Colonic mucosa (tissue), 4 donors: ENCODE data around the gene LUM. TPM values are rescaled to one million over a fixed set of nuclear protein-coding genes. Genes with fewer than 3 reads are reported as not detected.

ENCODE experiments used
- DNase-seq: peaks from one replicate; pipeline ENCODE4 v3.0.0-alpha.2; 2020
- H3K27ac ChIP-seq: fragments of 200-600 bp; one replicate; pipeline ENCODE4 v1.8.0; 2021
- H3K27me3 ChIP-seq: fragments of 200-600 bp; one replicate; pipeline ENCODE4 v1.8.0; 2021
- H3K36me3 ChIP-seq: fragments of 200-600 bp; one replicate; pipeline ENCODE4 v1.8.0; 2021
- H3K4me1 ChIP-seq: fragments of 200-600 bp; one replicate; pipeline ENCODE4 v1.8.0; 2021; ENCODE audit warnings: mild to moderate bottlenecking
- H3K4me3 ChIP-seq: fragments of 200-600 bp; one replicate; pipeline ENCODE4 v1.8.0; 2021
- H3K9ac ChIP-seq, 2 donors: one replicate each; pipeline ENCODE4 v1.7.0; 2013; ENCODE audit warnings: control low read depth in 2 of 2, low read depth in 2 of 2, low read length in 2 of 2
- H3K9me3 ChIP-seq: fragments of 200-600 bp; one replicate; pipeline ENCODE4 v1.8.0; 2021
- intact Hi-C: fragments of 100-400 bp; cut with DNase I; formaldehyde crosslinking; loops from one replicate; pipeline ENCODE4 v1.14.1; 2022
- total RNA-seq, 2 donors: library from RNA; stranded (reverse); fragmentation: NEBNext Ultra II Directional in 1 of 2; extraction: Animal tissue kit (Norgen Biotek cat#: 25700) in 1 of 2; gene quantifications; one replicate each; pipeline ENCODE4 v1.2.1, GENCODE V29; 2021
- TF ChIP-seq, protein P1 (sequence below): fragments of 200-600 bp; IDR thresholded peaks from one replicate; pipeline ENCODE4 v1.8.0; 2022; ENCODE audit warnings: antibody characterized with exemption, mild to moderate bottlenecking
- donor health status: healthy.
- donor health status: DM: no; HTN: no; CAD: no.
- donor health status: DM: no; HTN: no; CAD: no.

Gene LUM
- total RNA-seq, 2 donors from 2014 or later, result 26.1 to 102 TPM

DNA sequence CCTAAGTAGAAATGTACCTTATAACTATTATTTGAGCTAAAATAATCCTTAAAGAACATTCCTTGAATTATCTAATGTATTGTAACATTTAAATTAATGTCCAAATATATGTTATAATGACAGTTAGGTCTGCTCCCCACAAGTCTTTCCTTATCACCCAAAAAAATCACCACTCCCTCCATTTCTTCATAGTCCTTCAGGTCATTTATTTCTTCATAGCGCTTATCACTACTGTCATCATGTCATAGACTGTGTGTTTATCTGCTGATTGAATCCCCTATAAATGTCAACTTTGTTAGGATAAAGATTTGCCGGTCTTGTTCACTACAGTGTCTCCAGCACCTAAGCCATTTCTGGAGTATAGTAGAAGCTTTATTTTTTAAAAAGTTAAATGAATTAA, 12.0 kb downstream of the LUM start:
- no peak overlapping the region for H3K4me3 ChIP-seq
- H3K9me3 ChIP-seq, result no peaks in the 10 kb centered on the region
- intact Hi-C loops, result no loop called here
- no peaks in the 10 kb centered on the region for H3K36me3 ChIP-seq
- DNase-seq, result no peak
- no peak overlapping the region for H3K27ac ChIP-seq
- H3K27me3 ChIP-seq, result no peaks in the 10 kb centered on the region
- H3K9ac ChIP-seq, result no peak overlapping the region
- H3K4me1 ChIP-seq, result no peaks in the 10 kb centered on the region
- TF ChIP-seq, protein P1, sequence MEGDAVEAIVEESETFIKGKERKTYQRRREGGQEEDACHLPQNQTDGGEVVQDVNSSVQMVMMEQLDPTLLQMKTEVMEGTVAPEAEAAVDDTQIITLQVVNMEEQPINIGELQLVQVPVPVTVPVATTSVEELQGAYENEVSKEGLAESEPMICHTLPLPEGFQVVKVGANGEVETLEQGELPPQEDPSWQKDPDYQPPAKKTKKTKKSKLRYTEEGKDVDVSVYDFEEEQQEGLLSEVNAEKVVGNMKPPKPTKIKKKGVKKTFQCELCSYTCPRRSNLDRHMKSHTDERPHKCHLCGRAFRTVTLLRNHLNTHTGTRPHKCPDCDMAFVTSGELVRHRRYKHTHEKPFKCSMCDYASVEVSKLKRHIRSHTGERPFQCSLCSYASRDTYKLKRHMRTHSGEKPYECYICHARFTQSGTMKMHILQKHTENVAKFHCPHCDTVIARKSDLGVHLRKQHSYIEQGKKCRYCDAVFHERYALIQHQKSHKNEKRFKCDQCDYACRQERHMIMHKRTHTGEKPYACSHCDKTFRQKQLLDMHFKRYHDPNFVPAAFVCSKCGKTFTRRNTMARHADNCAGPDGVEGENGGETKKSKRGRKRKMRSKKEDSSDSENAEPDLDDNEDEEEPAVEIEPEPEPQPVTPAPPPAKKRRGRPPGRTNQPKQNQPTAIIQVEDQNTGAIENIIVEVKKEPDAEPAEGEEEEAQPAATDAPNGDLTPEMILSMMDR, result no peak

GRCh38 chr12:91098941-91099340, 12.4 kb downstream of the LUM start:
- intact Hi-C loops, result no loop called here

DNA sequence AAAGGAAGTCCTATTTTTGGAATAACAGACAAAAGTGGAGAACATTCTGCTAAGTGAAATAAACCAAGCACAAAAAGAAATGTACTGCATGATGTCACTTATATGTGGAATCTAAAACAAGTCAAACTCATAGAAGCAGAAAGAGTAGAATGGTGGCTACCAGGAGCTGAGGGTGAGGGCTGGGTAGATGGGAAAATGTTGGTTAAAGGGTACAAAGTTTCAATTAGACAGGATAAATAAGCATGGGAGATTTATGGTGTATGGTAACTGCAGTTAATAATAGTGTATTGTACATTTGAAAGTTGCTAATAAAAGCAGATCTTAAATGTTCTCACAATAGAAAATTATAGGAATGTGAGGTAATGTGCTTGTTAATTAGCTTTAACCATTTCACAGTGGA, 12.8 kb downstream of the LUM start:
- Histone ChIP-seq H3K27me3 (no peaks in the 10 kb centered on the region), H3K4me3 (no peak overlapping the region), H3K36me3 (no peaks in the 10 kb centered on the region), H3K4me1 (no peaks in the 10 kb centered on the region), H3K27ac (no peak overlapping the region), H3K9me3 (no peaks in the 10 kb centered on the region), H3K9ac (no peak overlapping the region)
- intact Hi-C loops, result no loop called here
- TF ChIP-seq, protein P1, result no peak
- DNase-seq, result no peak

More at GRCh38 chr12:91098941-91099340, 12.4 kb downstream of the LUM start:
- TF ChIP-seq, protein P1, result no peak
- DNase-seq, result no peak
- no peak overlapping the region for H3K9ac ChIP-seq
- no peaks in the 10 kb centered on the region for H3K36me3 ChIP-seq
- no peak overlapping the region for H3K27ac ChIP-seq
- no peaks in the 10 kb centered on the region for H3K4me1 ChIP-seq
- H3K4me3 ChIP-seq, result no peak overlapping the region
- no peaks in the 10 kb centered on the region for H3K9me3 ChIP-seq
- no peaks in the 10 kb centered on the region for H3K27me3 ChIP-seq

DNA sequence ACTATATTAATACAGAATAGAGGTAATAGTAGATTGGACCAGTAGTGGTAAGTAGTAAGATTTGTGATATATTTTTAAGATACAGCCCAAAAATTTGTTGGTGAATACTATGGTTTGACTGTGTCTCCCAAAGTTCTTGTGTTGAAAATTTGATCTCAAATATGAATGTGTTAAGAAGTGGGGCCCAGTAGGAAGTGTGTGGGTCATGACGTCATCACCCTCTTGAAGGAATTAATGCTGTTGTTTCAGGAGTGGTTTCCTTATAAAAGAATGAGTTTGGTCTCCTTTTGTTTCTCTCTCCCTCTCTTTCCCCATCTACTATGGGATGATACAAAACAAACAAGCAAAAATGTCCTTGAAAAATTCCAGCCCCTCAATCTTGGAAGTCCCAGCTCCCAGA, 16.3 kb downstream of the LUM start:
- Histone ChIP-seq H3K4me1 (no peaks in the 10 kb centered on the region), H3K36me3 (no peaks in the 10 kb centered on the region), H3K4me3 (no peak overlapping the region), H3K27me3 (no peaks in the 10 kb centered on the region), H3K9ac (no peak overlapping the region), H3K9me3 (no peaks in the 10 kb centered on the region), H3K27ac (no peak overlapping the region)
- DNase-seq, result no peak
- TF ChIP-seq, protein P1, result no peak
- intact Hi-C loops, result no loop called here

GRCh38 chr12:91094032-91094662, 17.1 kb downstream of the LUM start:
- H3K9ac ChIP-seq, result no peak overlapping the region
- no peaks in the 10 kb centered on the region for H3K27me3 ChIP-seq
- no peaks in the 10 kb centered on the region for H3K36me3 ChIP-seq
- no peak overlapping the region for H3K4me3 ChIP-seq
- no peak overlapping the region for H3K27ac ChIP-seq
- TF ChIP-seq, protein P1, result no peak
- no peaks in the 10 kb centered on the region for H3K4me1 ChIP-seq
- DNase-seq, result no peak
- intact Hi-C loops, result no loop called here
- no peaks in the 10 kb centered on the region for H3K9me3 ChIP-seq
